Ammon's horn (tissue), 1 donor: ENCODE measurements around the gene PKN3.
A peak's percentile ranks its signal among the peaks of the same experiment; 100 is the strongest.
"Not testable (repeated sequence)": the region's sequence is repeated elsewhere in the genome, so short reads cannot be mapped to it uniquely, and the experiment has no call there.

Experiments used
- DNase-seq: peaks from one replicate; pipeline ENCODE4 v3.0.0-alpha.2; 2016; ENCODE audit warnings: low spot score

PKN3 gene

GRCh38 chr9:128702445-128702948, at the start of gene PKN3:
PKN3 (plus strand) TSS chr9:128702503; CDS start chr9:128702916, 413 bp downstream.
- peak; percentile 75 for DNase-seq

- no peak for DNase-seq
Observed at GRCh38 chr9:128653908-128654307, 48.4 kb upstream of the PKN3 start.

- no peak for DNase-seq
Observed at GRCh38 chr9:128654481-128654880, 47.8 kb upstream of the PKN3 start.

GRCh38 chr9:128656416-128657343, 45.6 kb upstream of the PKN3 start, which contains the start of gene DYNC2I2:
DYNC2I2 (minus strand) TSS chr9:128656847; CDS start chr9:128656726, 121 bp downstream.
- peak; percentile 97 for DNase-seq

GRCh38 chr9:128657344-128657704, 45.0 kb upstream of the PKN3 start:
- no peak for DNase-seq

- DNase-seq = no peak
Observed at GRCh38 chr9:128657796-128658195, 44.5 kb upstream of the PKN3 start.

- not testable (repeated sequence) for DNase-seq
Observed at GRCh38 chr9:128666481-128666941, 35.8 kb upstream of the PKN3 start.

- no peak for DNase-seq
Observed at GRCh38 chr9:128669786-128670185, 32.5 kb upstream of the PKN3 start.

GRCh38 chr9:128675382-128675781, 26.9 kb upstream of the PKN3 start:
- no peak for DNase-seq

GRCh38 chr9:128677794-128678193, 24.5 kb upstream of the PKN3 start:
- DNase-seq = no peak

- DNase-seq = peak; percentile 38
Observed at GRCh38 chr9:128683340-128684064, 18.8 kb upstream of the PKN3 start.

- no peak for DNase-seq
Observed at GRCh38 chr9:128684065-128684324, 18.3 kb upstream of the PKN3 start.

GRCh38 chr9:128684325-128685199, 17.7 kb upstream of the PKN3 start:
- peak; percentile 80 for DNase-seq

- DNase-seq = peak; percentile 20
Observed at GRCh38 chr9:128685636-128686489, 16.4 kb upstream of the PKN3 start.

- DNase-seq = no peak
Observed at GRCh38 chr9:128687453-128687852, 14.8 kb upstream of the PKN3 start.

GRCh38 chr9:128688501-128689292, 13.6 kb upstream of the PKN3 start, which contains the start of gene SET:
SET (plus strand) TSS chr9:128689222; CDS start chr9:128689583, 361 bp downstream.
- DNase-seq = peak; percentile 96

GRCh38 chr9:128689293-128689774, 13.0 kb upstream of the PKN3 start:
- peak; percentile 47 for DNase-seq

GRCh38 chr9:128689820-128690683, 12.3 kb upstream of the PKN3 start:
- peak; percentile 67 for DNase-seq

GRCh38 chr9:128690684-128691034, 11.6 kb upstream of the PKN3 start:
- no peak for DNase-seq
